ENCODE measurements around the gene ARHGEF28.

The ARHGEF28 gene

DNA sequence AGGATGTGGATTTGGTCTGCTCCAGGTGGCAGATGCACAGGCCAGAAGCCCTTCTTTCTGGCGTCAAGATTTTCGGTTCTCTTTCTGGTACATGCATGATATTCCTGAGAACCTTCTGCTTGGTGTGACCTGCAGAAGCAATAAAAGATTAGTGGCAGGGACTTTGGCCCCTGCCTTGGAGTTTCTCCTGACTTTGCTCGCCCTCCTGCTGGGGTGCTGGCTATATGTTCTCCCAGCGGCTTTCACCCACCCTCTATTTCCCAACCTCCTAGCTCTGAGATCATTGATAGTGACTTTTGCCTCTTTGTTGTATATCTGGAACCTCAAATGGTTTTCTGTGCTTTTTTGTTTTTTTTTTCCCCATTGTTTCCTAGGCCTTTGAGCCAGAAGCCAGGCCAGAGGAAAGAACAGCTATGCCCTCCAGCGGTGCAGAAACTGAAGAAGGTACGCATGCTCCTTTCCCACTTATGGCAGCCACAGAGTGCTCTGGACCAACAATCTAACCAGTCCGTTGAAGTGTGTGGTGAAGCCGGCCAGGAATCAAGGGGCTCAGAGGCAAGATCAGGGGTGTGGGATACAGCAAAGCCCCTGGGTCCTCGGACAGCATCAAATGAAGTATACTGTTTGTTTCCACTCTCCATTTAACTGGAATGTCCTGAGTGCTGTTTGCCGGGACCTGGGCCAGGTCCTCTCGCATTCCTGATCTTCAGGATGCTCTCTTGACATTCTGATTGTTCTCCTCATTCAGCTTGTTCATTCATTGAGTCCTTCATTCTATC is 154.5 kb downstream of the ARHGEF28 start:
- no peak for DNase-seq (ENCODE audit: low read depth in 2 of 2)

DNA sequence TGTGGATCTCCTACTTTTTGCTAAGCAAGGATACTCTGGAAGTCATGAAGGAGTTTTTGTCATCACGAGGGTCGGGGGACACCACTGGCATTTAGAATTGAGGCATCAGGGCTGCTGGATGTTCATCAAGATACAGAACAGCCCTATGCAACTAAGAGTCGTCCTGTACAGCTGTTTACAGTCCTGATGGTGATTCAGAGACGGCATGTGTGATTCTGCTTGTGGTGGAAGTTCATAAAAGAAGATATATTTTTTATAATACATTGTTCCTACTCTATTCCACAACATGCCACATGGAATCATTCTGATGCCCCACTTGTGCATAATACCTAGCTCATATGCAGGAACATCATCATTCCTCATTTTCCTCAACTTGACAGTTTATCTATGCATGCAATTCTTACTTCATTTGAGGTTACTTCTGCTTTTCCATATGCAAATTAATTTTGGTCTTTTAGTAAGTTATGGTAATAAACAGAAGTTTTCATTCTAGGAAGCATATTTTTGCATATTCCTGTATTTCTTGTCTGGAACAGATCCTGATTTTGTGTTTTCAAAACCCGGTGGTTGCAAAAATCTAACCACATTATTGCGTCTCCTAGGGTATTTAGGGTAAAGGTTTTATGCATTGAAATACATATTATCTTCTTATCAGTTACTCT is 155.2 kb downstream of the ARHGEF28 start:
- DNase-seq (ENCODE audit: low read depth in 2 of 2) = no peak

DNA sequence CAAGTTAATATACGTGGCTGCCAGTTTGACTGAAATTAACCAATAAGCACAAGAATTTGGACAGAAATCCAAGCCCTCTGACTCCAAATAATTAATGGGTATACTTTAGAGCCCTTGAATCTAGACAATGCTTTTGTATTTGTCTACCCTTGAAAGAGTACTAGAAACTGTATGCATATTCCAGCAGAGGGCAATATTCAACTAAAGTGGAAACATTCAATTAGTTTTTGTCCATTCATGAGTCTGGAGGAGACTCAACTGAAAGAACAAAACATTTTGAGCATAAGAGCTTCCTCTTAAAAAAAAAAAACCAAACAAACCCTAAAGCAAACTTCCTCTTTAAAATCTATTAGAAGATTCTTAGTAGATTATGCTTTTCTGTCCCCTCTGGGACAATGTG is 157.8 kb downstream of the ARHGEF28 start:
- no peak for DNase-seq (ENCODE audit: low read depth in 2 of 2)

DNA sequence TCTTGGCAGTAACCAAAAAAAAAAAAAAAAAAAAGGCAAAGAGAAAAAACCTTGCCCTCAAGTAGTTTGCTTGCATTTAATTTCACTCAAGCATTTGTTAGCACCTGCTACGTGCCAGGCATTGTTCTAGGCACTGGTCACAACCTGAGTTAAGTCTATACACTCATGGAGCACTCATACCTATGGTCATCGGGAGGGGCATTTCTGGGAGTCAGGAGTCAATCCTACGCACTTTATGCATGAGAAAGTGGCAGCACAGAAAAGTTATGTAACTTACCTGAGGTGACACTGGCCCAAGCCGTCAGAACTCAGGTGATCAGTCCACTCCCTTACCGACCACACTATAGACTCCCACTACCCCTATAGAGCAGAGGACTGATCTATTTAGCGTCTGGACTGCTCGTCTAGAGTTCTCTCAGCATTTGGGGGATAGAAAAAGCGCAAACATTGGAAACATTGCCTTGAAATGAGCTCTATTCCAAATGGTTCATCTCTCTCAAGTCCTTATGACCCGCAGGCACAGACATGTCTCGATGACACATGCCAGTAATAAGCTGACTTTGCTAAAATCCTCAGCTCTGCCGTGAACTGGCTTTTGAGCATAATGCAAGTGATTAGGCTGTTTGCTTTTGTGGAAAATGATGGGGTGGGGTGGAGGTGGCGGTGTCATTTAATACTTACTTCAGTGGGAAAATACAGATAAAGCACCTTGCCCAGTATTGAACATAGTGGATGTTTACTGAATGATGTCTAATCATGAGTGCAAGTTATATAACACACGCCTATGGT is 160.2 kb downstream of the ARHGEF28 start:
- DNase-seq (ENCODE audit: low read depth in 2 of 2) = no peak

DNA sequence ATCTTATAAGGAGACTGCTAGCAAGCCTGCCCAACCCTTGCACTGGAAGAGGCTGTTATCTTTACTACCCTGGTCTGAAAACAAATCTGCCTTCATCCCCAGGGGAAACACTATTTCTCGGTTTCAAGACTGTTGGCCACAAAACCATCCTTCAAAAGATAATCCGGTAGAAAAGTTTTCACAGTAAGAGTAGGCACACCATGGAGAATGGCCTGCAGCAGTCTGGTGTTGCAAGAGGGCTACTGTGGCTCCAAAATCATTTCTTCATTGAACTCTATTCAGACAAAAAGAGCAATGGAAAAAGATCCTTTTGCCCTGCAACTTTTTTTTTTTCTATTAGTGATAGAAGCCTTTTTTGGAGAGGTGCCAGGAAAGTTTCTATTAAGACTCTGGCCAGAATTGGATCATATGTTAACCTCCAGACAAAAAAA is 163.9 kb downstream of the ARHGEF28 start:
- DNase-seq (ENCODE audit: low read depth in 2 of 2) = no peak

DNA sequence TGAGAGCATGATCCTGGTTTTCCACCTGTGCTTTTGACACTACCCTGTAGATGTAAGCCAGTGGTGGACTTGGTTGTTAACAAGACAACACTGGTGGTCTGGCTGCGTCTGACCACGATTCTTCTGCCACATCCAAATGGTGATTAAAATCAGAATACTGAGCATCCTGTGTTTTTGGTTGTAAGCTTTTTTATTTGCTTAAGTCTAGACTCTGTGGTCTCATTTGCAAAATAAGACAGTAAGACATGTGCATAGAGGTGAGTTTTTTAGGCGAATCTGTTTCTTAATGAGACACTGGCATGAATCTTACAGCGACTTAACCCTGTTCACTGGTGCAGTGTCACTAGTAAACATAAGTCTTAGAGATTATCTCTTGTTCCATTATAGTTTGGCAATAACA is 165.4 kb downstream of the ARHGEF28 start:
- DNase-seq (ENCODE audit: low read depth in 2 of 2) = no peak

DNA sequence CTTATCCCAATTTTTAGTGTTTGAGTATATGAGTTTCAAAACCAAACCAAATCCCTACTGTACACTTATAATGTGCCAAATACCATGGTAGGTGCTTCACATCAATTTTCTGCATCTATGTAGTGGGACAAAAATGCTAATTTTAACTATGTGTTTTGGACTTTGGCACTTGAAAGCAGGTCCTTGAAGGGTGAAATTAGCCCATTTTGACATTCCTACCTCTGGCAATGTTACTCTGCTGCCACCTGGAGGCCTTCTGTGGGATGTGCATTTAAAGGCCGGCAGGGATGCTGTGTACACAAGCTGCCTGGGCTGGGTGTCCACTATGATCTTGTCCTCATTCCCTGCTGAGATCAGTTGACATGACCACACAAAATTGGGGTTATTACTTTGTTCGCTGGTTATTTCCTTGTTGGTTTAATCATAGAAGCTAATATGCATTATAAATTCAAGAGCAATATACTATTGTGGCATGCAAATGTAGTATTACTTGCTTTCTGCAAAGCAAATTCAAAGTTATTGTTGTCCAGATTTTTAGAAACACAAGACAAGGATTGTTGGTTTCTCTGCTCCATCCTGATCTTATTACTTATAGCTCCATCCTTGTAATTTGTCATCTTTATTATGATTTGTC is 166.8 kb downstream of the ARHGEF28 start:
- DNase-seq (ENCODE audit: low read depth in 2 of 2) = peak; percentile 30 to 37

DNA sequence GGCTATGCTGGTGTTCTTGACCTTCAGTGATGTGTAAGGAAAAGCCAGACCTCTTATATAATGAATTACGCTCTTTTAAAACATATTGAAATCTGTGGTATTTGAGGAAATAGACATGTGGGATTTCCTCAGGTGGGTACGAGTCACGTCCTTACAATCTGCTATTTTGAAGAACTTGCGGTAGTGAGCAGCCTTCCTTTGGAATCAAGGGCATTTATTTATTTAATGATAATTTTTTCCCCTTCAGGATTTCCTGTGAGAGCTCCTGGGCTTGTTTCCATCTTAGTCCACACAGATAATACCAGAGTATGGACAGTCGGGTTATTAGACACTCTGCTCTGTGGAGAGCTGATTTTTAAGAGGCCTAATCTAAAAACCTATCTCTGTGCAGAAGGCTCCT is 167.9 kb downstream of the ARHGEF28 start:
- DNase-seq (ENCODE audit: low read depth in 2 of 2) = no peak

DNA sequence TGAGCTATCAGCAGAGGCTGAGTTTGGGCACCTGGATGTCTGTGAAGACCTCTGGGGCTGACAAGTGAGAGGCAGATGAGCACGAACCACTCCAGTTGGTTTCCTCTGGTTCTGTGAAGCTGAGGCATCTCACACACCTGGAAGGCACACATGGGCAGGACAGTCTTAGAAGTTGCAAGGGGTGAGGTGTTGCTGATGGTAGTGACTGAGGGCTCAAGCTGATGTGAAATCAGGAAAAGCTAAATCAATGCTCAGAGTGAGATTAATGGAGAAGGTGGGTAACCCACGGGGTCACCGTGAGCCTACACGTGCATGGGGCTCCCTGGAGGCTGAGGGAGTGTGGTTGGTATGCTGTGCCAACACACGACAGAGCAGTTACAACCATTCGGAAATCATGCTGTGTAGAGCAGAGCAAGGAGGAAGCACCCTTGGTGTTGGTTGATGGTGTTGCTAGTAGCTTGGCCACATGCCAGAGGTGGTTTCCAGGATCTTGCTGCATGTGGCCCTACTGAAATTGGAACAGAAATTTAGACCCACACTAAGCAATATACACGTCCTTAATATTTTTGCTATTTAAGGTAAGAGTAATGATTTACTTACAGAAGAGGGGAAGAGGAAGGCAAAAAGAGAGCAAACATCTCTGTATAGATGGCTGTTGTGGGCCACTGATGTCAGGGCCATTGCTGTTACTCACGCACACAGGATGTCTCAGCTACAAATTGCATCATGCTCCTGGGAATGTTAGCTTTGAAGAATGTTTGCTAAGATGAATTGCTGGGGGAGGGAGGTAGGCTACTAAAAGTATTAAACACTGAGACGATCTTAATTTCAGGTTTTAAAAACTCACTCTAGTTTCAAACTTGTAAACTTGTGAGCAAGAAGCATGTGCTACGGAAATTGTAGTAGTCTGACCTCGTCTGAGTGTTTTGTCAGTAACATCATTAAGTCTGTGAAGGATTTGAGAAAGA is 170.5 kb downstream of the ARHGEF28 start:
- DNase-seq (ENCODE audit: low read depth in 2 of 2) = peak in 1 of 2 donors; percentile 0

DNA sequence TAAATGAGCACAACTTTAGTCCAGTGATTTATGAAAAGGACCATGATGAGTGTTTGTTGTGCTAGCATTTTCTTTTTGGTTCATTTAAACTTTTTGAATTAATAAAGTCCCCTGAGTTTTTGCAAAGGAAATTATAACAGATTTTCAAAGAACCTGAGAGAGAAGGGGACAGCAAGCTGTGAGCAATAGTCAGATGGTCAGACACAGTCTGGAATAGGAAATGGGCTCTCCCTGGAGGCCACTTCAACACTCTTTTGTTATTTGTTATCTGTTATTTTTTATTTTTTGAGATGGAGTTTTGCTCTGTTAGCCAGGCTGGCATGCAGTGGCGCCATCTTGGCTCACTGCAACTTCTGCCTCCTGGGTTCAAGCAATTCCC is 171.1 kb downstream of the ARHGEF28 start:
- DNase-seq (ENCODE audit: low read depth in 2 of 2) = no peak

DNA sequence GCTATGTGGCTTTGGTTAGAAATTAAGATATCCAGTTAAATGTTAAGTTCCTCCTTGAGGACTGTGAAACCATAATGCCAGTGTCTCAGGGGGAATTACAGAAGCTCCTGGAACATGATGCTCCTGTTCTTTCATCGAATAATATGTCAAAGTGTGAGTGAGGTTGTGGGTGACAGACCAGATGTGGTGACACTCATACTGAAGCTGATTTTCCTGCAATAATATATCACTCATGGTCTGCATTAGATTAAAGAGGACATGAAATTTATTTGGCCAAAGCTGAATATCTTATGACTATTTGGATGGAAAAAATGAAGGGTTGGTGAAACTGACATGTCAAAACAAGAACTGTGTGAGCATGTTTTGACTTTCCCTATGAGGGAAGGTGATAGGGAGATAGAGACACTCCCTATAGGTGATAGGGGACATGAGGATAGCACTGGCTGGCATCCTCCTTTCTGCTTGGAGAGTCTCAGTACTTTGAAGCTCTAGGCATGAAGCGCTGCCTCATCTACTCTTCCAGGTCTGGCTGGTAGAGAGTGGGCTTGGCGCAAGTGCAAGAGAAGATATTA is 173.5 kb downstream of the ARHGEF28 start:
- DNase-seq (ENCODE audit: low read depth in 2 of 2) = no peak

DNA sequence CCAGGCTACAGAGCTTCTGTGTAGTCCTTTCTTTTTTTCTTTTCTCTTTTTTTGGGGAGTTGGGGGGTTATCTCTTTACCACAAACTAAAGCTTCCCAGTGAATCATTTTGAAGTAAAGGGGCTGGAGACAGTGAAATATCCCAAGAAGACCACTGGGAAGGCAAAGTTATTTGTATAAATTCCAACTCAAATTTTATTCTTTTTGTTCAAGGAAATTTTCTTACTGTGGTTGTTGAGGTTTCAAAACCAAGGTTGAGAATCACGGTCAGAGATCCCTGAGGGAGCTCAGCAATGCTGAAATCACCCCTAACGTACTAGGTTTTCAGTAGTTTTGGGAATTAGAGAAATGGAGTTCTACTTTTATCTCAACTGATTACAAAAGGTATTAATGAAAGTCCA is 175.7 kb downstream of the ARHGEF28 start:
- no peak for DNase-seq (ENCODE audit: low read depth in 2 of 2)

DNA sequence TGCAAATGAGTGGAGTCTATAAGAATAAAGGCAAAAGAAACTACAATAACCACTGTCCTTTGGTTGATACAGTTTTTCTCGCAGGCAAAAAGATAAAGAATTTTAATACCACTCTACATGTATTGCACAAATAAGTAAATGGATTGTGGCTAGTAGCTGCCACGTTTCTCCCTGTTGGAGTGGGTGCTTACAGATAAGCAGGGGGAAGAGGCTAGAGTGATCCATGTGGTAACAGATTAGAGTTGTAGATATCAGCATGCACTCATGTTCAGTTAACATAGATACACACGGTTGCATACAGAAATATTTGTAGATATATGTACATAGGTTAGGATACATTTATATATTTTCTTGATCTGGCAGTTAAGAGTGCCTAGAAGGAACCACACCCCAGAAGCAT is 179.5 kb downstream of the ARHGEF28 start:
- no peak for DNase-seq (ENCODE audit: low read depth in 2 of 2)

DNA sequence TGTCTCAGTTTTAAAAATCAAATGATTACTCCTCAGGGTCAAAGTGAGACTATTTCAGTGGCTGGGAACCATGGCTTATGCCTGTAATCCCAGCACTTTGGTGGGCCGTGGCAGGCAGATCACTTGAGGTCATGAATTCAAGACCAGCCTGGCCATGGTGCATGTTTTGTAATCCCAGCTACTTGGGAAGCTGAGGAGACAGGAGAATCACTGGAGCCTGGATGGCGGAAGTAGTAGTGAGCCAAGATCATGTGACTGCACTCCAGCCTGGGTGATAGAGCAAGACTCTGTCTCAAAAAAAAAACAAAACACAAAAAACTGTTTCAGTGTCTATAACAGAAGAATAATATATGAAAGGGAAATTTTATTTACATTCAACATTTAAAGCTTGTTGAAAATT is 182.9 kb downstream of the ARHGEF28 start:
- DNase-seq (ENCODE audit: low read depth in 2 of 2) = no peak

DNA sequence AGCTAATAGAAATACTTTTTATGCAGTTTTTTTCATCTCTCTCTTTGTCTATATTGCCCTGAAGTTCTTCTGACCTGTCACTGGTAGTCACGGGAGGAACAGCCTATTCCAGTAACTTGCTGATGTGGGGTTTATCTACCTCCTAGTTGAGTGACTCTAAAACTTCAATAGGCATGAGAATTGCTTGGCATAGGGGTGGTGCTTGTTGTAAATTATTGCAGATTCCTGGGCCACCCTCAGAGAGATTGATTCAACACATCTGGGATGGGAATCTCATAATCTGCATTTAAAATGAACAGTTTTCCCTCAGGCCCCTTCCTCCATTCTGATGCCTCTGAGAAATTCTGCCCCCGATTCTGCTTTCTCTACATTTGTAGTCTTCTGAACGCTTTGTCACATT is 184.4 kb downstream of the ARHGEF28 start:
- DNase-seq (ENCODE audit: low read depth in 2 of 2) = no peak

DNA sequence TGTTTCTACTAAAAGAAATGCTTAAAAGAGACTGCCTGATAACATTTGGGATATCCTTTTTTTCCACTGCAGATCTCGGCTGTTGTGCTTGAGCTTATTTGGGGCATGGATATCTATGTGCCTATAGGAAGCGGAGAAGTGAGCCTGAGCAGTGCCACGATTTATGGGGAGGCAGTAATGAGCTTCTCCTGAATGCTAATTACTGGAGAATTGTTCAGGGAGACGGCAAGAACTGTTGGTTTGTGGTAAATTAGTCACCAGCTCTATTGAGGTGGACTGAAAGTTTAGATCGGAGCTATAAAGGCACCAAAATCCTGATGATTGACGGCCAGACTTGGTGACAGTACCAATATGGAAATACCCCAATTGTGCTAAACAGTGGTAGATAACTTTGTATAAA is 186.5 kb downstream of the ARHGEF28 start:
- no peak for DNase-seq (ENCODE audit: low read depth in 2 of 2)

DNA sequence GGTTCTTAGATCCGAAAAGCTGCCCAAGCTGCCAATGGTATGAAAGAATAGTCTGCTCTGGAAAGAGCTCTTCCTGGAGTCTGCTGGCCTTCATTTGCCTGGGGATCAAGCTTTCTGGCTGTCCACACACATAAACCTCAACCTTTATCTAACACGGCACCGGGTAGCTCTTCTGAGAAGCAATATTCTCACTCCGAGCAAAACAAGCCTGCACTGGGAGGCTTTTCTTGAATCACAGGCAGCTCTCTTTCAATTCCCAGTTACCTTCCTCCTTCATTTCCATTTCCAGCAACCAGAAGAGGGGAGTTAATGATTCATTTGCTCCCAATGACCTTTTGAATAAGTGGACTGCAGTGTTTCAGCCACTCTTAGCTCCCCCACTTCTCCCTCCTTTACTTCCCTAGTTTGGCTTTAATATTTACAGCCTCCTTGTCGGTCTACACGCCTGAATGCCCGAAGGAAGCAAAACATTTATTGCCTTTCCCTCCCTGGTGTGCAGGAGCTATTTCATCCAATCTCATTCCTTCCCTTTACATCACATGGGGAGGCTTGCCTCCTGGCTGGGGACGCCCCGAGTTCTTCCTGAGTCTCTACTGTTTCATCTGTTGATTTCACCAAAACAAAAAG is 187.1 kb downstream of the ARHGEF28 start:
- no peak for DNase-seq (ENCODE audit: low read depth in 2 of 2)

DNA sequence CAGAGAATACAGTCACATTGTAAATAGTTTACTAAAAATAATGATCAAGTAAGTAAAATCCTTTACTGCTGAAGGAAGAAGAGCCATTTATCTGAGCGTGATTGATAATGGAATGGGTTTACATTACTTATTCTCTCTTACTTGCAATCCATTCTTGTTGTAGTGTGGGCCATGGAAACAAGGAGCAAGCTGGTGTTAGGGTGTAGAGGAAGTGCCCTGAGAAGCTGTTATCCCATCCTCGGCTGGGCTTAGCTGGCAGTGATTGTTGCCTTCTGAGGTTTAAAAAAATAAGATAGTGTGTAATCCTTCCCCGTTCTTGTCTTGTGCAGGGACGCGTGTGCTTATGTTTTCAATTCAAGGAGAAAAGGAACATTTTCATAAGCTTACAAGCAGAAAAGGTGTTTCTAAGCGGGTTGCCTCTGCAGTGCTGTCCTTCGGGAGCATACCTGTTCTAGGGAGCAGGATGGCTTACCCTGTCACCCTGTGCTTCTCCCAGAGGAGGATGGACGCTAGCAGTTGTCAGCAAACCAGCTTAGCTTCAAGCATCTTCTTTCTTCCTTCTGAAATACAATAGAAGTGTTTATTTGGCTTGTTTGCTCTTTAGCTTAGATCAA is 188.3 kb downstream of the ARHGEF28 start:
- DNase-seq (ENCODE audit: low read depth in 2 of 2) = no peak

DNA sequence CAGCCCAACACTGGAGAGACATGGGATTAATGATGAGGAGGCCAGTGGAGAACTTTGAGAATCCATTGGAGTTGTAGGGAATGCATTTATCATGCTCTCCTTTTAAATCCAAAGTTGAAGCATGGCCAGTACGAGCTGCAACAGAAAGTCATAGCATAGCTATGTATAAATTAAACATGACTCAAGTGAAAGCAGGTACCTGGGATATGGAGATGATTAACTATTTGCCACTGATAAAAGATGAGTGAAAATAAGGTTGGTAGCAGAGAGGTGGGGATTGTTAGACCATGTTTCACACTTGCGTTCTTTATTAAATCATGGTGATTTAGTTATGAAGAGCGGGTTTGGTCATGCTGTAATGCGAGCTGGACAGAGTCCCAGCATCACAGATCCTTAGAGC is 189.6 kb downstream of the ARHGEF28 start:
- no peak for DNase-seq (ENCODE audit: low read depth in 2 of 2)

All from stimulated activated CD8-positive, alpha-beta memory T cell treated with anti-CD3 and anti-CD28 coated beads, Interleukin-15, amount 100 ng/mL, for 48 hours (primary cell).